LNCaP clone FGC (cell line): ENCODE measurements around the gene EVA1B.

Experiments used
- DNase-seq: peaks from one replicate; pipeline ENCODE4 v3.0.0-alpha.2; 2011; ENCODE audit warnings: low read depth
- H3K4me3 ChIP-seq: 2 replicates; pipeline ENCODE4 v1.5.1; 2011; ENCODE audit warnings: mild to moderate bottlenecking, low read depth, low read length, control low read depth
- CTCF ChIP-seq: IDR thresholded peaks from 2 replicates; pipeline ENCODE4 v1.5.1; 2012; ENCODE audit warnings: mild to moderate bottlenecking; ENCODE audit not compliant: control insufficient read depth, insufficient read depth; ENCODE audit errors: extremely low read depth

EVA1B gene

DNA sequence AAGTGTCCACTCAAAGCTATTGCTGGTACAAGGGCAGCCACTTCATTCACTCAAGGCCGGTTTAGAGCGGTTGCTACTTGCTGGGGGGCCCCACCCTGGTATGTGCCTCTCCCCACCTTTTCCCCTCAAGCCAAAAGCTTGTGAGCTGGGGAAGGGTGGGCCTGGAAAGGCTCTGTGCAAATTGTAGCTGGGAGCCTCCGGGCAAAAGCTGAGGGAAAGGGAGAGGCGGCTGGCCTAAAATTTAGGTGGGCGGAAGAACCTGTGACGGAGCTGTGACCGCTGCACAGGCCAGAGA, 17.6 kb downstream of the EVA1B start:
- DNase-seq, result no peak
- no peak for TF ChIP-seq CTCF
- peak overlapping the region; percentile 77 for H3K4me3 ChIP-seq

- TF ChIP-seq CTCF, result no peak
- H3K4me3 ChIP-seq, result no peak overlapping the region
- no peak for DNase-seq
Observed at GRCh38 chr1:36304970-36305914, 18.2 kb downstream of the EVA1B start.

DNA sequence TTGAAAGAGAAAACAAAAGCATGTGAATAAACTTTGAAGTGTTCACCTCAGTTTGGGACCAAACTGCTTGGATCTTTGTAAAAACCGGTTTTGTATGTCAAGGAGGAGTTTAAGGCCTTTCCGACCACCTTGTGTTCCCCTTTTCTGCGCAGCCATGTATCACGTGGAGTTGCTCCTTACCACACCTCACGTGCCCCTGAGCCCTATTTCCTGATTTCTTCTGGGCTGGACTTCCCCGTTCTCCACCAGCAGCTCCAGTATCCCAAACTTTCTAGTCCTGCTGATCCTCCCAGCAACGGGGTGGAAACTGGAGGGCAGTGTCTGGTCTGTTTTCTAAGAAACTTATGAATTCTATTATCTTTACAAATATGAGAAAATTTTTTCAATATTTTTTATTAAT, 18.9 kb downstream of the EVA1B start:
- no peak overlapping the region for H3K4me3 ChIP-seq
- TF ChIP-seq CTCF, result no peak
- DNase-seq, result no peak

GRCh38 chr1:36303650-36304360, 19.6 kb downstream of the EVA1B start:
- H3K4me3 ChIP-seq, result no peak overlapping the region
- no peak for DNase-seq
- no peak for TF ChIP-seq CTCF

GRCh38 chr1:36303244-36303643, 20.2 kb downstream of the EVA1B start:
- DNase-seq, result no peak
- no peak for TF ChIP-seq CTCF
- no peak overlapping the region for H3K4me3 ChIP-seq

DNA sequence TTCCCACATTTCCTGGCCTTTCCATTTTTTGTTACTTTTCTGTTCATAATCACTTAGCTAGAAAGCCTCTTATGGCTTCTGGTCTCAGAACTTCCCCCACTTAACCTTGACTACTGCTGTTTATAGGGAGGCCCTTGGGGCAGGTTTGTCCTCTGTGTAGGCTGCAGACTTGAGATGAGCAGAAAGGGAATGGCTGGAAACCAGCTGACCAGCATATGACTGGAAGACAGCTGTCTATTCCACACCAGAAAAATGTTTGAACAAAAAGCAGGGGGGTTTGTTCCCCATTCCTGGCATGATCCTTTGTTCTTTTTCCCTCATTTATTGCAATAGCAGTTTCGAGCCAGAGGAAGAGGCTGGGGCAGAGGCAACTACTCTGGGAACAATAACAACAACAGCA, 22.2 kb downstream of the EVA1B start:
- TF ChIP-seq CTCF, result no peak
- DNase-seq, result no peak
- no peak overlapping the region for H3K4me3 ChIP-seq
